ENCODE results near the gene PDCD2. TPM values are rescaled to one million over a fixed set of nuclear protein-coding genes. Genes with fewer than 3 reads are reported as not detected.

The PDCD2 gene
- total and polyA plus RNA-seq, 8 donors = 28.2 to 45.0 (median 34.6) TPM

GRCh38 chr6:170554796-170555137, 29.7 kb downstream of the PDCD2 start:
- no peak for ATAC-seq
- TF ChIP-seq CTCF (IDR thresholded peaks at IDR 0.05) = no peak
- Histone ChIP-seq H3K4me3 (peak overlapping the region; percentile 77 to 96 (median 92)), H3K27ac (peak overlapping the region; percentile 75 to 94 (median 88)), H3K27me3 (no peaks in the 10 kb centered on the region), H3K9me3 (no peaks in the 10 kb centered on the region), H3K36me3 (no peaks in the 10 kb centered on the region), H3K4me1 (peaks cover 16 to 34% (median 33%) of the 10 kb centered on the region in 3 donors)
- intact Hi-C loops (cut with DNase I) = no loop called here
- DNase-seq = no peak
- WGBS, 2 donors = 0 to 1% methylated on average over 7 of the region's 7 CpGs
- FAIRE-seq = no peak

- no peaks in the 10 kb centered on the region for H3K9me3 ChIP-seq
- H3K4me1 ChIP-seq = peaks cover 16 to 38% (median 37%) of the 10 kb centered on the region in 3 donors
- ATAC-seq = peak; percentile 94 to 98 (median 96)
- peak; percentile 94 to 98 (median 98) for DNase-seq
- H3K4me3 ChIP-seq = peak within 1 kb of the TSS; percentile 77 to 96 (median 92)
- H3K27me3 ChIP-seq = no peaks in the 10 kb centered on the region
- TF ChIP-seq CTCF (IDR thresholded peaks at IDR 0.05) = no peak
- FAIRE-seq = peak; percentile 98
- WGBS, 2 donors = 0 to 1% methylated on average over 51 of the region's 51 CpGs
- intact Hi-C loops (cut with DNase I) = no loop called here
- peak within 1 kb of the TSS; percentile 75 to 94 (median 88) for H3K27ac ChIP-seq
- no peaks in the 10 kb centered on the region for H3K36me3 ChIP-seq
Measured at GRCh38 chr6:170554013-170554795, 30.2 kb downstream of the PDCD2 start, which contains the start of gene TBP. Gene TBP (plus strand): TSS chr6:170554369. CDS start chr6:170557030, 2,661 bp downstream.

- FAIRE-seq = no peak
- intact Hi-C loops (cut with DNase I) = no loop called here
Measured at GRCh38 chr6:170553534-170554012, 30.9 kb downstream of the PDCD2 start.

GRCh38 chr6:170552765-170553533, 31.5 kb downstream of the PDCD2 start, which contains the start of gene PSMB1:
Gene PSMB1 (minus strand): TSS chr6:170553307. CDS start chr6:170553242, 65 bp downstream.
- Histone ChIP-seq H3K27ac (peak within 1 kb of the TSS; percentile 75 to 94 (median 88)), H3K4me1 (peaks cover 16 to 38% (median 37%) of the 10 kb centered on the region in 3 donors), H3K4me3 (peak within 1 kb of the TSS; percentile 77 to 96 (median 92)), H3K36me3 (peaks cover 0 to 4% (median 3%) of the 10 kb centered on the region in 3 donors), H3K27me3 (no peaks in the 10 kb centered on the region), H3K9me3 (no peaks in the 10 kb centered on the region)
- ATAC-seq = peak; percentile 85 to 94 (median 88)
- peak; percentile 87 to 96 (median 90) for DNase-seq
- 0 to 1% methylated on average over 41 of the region's 41 CpGs for WGBS, 2 donors
- intact Hi-C loops (cut with DNase I) = no loop called here
- no peak for TF ChIP-seq CTCF (IDR thresholded peaks at IDR 0.05)
- FAIRE-seq = no peak

More at GRCh38 chr6:170553534-170554012, 30.9 kb downstream of the PDCD2 start:
- Histone ChIP-seq H3K9me3 (no peaks in the 10 kb centered on the region), H3K4me1 (peaks cover 16 to 38% (median 37%) of the 10 kb centered on the region in 3 donors), H3K27me3 (no peaks in the 10 kb centered on the region), H3K27ac (peak overlapping the region; percentile 75 to 94 (median 88)), H3K36me3 (peaks cover 0 to under 1% (median under 1%) of the 10 kb centered on the region in 3 donors), H3K4me3 (peak overlapping the region; percentile 77 to 96 (median 92))
- ATAC-seq = peak; percentile 27 to 56 (median 46)
- 0 to 1% methylated on average over 13 of the region's 13 CpGs for WGBS, 2 donors
- no peak for TF ChIP-seq CTCF (IDR thresholded peaks at IDR 0.05)
- DNase-seq = peak in 1 of 6 donors; percentile 12
